T-helper 2 cell (primary cell): ENCODE data around the gene NOS3.

ENCODE experiments used
- DNase-seq, 5 experiments: peaks; one replicate each; pipeline versions ENCODE4 v3.0.0 to v3.0.0-alpha.2; 2012 to 2022

The NOS3 gene

DNA sequence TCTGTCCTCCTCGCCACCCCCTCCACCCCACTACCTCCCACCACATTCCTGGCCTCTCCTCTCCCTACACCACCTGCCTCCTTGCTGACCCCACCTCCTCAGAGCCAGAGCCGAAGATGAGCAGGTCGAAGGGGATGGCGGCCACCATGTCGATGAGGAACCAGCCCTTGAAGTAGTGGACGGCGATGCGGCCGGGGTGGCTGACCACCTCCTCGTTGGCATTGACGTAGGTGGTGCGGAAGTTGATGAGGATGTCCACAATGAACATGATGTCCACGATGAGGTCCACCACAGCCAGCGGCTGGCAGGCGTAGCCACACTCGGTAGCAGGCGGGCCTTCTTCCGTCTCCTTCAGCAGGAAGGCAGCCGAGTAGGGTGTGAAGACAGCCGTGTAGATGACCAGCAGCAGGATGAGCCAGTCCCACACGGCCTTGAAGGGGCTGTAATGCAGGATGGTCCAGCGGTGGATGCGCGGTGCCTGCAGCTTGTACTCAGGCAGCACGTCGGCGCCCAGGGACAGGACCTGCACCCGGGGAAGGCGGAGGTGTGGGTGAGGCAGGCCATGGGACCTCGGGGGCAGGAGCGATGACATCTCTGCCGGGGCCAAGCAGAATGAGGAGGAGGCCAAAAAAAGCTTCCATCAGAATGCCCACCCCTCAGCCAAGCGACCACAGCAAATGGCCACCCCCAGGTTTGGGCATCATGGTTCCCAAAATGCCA is 38.3 kb upstream of the NOS3 start:
- DNase-seq, result no peak

DNA sequence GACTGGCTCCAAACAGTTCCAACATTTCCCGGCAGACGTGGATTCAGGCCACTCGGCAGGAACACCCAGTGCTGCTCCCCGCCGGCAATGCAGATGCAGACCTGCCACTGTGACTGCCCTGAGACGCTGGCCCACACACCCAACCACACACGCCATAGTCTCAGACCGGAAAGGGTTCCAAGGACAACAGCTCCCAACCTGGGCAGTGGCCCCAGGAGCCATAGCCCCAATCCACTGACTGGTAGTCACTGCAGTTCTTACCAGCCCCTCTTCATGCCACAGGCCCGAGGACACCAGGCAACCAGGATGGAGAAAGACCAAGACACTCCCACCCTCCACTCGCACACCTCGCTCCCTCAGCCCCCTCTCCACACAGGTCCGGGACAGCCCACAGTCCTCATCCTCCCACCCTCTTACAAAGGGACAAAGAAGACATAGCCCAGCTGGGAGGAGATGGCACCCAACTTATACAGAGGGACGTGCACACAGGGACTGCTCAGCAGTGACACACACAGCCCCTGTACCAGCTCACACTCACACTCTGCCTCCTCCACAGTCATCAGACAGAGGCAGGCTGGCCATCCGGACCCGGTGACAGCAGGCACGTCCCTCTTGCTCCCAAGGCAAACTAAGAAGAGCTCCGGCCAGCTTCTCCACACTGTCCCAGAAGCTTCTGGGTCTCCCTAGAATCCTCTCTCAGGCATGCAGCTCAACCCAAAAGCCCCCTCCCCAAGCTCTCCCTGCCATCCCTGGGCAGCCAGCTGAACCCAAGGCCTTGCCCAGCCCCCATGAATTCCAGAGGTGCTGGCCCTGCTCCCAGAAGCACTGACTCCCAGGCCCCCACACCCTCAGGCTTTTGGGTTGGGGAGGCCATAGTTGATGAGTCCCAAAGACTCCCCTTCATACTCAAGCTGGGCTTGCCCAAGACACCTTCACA is 37.5 kb upstream of the NOS3 start:
- DNase-seq, result no peak

DNA sequence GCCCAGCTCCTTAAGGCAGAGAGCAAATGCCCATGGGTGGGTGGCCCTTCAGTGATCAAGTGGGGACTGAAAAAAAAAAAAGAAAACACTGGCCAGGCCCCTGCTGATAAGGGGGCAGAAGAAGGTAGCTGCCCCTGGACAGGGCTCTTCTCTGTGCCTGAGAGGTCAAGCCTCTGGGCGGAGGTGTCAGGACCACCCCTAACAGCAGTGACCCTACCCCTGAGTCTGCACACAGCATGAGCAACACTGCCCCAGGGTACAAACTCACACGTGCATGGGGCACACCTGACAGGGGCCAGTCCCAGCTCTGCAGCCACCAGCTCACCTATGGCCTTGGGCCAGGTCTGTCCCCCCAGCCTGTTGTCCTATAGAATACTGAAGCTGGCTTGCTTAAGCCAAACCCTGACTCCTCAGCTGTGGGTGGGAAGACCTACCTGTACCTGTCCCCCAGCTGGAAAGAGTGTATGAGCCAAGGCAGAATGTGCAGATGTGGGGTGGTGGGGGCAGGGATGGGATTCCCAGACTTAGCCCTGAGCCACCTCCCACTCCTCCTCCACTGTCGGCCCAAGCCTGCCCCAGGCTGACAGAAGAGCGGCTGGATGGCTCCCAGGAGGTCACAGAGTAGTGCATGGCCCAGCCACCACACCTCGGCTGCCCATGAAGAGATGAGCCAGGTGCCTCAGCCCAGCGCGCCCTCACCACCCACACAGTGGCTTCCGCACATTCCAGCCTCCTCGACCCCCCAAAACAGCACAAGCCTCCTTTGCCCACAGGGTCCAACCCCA is 36.4 kb upstream of the NOS3 start:
- DNase-seq, result no peak

DNA sequence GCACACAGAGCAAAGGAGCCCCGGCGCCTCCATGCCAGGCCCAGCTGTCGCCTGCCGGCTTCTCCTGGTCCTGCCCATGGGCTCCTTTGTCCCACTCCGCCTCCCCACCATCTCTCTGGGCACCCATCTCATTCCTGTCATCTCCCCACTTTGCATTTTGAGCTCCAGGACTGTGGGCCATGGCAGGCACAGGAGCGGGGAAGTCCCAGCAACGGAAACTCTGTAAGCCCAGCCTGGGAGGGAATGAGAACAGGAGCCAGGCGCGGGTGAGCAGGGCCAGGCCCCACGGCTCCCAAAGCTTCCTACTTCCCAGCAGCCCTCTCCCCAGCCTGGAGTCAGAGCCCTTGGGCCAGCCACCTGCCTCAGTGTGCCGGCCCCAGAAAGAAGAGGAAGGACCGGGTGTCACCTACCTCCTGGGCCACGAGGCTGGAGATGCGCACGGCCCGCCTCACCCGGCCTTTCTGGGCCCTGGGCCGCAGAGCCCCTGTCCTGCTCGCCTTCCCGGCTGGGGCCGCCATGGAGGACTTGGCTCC is 35.8 kb upstream of the NOS3 start:
- no peak for DNase-seq

DNA sequence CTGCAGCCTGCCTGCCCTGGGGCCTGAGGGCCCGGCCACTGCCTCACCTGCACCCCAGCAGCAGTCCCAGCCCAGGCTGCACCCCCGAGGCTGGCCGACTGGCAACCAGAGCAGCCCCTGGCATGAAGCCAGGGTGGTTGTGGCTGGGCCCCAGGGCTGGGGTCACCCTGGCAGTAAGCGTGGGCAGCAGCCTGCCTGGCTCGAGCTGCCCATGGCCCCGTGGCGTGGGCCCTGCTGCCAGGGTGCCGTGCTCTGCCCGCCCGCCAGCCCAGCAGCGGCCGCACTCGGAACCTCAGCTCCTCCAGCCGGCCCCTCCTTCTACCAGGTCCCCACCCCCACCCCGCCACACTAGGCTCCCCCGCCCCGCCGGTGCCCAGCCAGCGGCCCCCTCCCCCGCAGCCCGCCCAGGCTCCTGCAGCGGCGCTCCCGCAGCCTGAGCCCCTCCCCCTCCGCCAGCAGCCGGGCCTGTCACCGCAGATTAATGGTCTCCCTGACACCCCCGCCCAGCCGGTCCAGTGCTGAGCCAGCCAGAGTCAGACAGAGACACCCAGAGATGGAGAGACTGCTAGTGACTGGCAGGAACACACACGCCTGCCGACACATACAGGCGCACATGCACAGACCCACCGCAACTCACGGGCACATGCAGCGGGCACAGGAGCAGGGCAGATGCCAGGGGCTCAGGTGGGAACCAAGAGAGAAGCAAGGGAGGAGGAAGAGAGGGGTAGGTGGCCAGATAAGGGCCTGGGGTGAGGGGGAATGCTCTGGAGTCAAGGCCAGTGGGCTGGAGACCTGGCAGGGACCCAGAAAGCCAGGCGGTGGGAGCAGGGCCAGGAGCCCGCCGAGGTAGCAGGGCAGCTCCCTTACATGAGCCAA is 35.1 kb upstream of the NOS3 start:
- DNase-seq, result no peak

DNA sequence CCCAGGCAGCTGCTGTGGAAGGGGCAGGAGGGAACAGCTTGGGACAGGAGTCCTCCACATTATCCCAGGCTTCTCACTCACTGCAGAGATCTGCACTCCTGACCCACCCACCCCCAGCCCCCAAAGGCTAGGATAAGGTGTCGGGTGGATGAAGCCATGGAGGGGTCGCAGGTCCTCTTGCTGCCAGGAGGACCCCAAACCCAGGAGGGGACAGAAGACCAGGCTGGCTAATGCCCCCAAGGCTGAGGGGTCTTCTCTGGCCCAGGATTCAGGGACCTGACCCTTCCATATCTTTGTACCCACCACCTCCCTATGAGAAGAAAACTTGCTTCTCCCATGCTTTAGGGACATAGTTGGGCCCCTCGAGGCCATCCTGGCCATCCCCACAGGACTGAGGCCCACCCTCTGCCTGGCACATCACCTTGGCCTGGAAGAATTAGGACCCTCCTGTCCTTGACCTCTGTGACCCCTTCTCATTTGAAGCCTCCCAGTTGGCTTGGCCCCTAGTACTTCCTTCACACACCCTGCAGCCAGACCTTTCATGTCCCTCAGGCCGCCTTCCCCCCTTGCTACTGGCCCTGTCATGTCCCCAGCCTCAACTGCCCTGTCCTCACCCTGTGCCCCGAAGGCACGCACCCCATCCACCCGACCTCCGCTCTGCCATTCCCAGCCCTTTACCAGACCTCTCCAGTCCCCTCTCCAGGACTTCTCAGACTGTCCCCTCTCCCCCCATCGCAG is 34.3 kb upstream of the NOS3 start:
- no peak for DNase-seq

DNA sequence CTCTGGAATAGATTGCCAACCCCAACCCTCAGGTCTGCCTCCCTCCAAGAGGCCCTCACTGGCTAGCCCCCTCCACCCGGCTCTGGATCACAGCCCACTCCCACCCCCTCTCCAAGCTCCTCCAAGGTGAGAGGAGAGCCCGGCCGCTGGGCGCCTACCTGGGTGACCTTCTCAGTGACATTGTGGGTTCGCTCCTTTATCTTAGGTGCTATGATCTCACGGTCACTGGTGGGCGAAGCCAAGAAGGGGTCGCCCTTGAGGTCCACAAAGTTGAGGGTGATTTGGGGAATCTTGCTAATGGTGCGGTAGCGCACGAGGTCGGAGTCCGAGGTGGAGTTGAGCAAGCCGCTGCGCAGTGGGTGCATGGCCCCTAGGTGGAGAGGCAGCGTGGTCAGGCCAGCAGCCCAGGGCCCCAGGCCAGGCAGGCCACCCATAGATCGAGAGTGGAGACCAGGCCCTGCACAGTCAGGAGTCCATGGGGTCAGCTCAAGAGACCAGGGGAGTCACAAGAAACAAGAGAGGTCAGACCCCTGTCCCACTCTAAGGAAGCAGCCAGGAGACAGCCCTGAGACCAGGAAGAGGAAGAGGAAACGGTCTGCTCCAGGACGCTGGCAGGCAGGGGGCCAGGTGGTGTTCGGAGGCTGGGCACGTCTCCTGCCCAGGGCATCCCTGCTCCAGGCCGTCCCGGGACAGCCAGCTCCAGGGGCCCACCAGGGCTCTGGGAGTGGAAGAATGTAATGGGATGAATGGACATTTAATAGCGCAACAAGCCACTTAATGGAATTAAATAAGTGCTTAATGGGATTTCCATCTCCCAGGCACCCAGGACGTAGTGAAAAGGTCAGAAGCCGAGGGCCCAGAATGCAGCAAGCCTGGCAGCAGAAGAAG is 33.4 kb upstream of the NOS3 start:
- DNase-seq, result no peak

DNA sequence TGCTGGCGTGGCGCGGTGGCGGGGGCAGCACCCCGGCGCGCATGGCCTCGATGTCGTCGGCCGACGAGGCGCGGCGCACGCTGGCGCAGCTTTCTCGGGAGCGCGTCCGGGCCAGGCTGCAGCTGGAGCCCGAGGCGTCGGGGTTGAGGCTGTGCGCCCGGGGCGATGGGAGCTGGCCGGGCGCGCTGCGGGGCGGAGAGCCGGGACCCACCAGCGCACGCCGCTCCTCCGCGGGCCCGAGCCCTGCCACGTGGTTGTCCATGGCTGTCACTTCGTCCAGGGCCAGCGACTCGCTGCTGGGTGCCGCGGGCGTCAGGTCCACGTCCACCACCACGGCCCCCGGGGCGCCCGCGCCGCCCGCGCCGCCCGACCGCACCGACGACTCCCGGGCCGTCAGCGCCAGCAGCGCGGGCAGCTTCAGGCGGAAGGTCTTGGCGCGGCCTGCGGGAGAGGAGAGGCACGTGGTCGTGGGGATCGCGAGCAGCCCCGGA is 32.7 kb upstream of the NOS3 start:
- no peak for DNase-seq

DNA sequence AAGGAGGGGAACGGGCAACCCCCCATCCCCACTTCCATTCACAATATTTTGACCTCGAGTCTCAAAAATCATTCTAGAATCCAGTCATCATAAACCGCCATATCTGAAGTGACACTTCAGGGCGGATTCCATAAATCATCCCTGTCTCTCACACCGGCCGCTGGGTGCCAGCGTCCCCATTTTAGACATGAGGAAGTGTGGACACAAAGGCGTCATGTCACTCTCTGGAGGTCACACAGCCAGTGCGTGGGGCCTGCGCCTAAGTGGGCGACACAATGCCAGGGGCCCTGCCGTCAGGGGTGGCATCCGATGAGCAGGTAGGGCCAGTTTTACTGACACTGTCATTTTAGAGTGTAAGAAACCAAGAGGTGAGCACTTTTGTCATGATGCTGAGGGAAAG is 32.2 kb upstream of the NOS3 start:
- DNase-seq, result no peak

DNA sequence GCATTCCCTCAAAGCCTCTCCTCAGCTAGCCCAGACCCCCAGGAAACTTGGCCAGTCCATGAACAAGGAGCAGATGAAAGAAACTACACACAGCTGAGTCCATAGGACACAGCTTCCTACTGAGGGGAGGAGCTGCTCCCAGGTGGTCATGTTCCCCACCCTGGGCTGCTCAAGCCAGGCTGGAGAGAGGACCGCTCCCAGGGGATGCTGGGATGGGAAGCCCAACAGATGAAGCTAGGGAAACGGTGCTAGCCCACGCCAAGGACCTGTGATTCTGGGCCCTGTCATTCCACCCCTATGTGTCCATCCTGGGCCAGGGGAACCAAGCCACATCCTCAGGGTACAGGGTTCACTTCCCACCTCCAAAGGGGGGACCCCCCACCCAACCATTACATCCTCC is 31.7 kb upstream of the NOS3 start:
- no peak for DNase-seq

DNA sequence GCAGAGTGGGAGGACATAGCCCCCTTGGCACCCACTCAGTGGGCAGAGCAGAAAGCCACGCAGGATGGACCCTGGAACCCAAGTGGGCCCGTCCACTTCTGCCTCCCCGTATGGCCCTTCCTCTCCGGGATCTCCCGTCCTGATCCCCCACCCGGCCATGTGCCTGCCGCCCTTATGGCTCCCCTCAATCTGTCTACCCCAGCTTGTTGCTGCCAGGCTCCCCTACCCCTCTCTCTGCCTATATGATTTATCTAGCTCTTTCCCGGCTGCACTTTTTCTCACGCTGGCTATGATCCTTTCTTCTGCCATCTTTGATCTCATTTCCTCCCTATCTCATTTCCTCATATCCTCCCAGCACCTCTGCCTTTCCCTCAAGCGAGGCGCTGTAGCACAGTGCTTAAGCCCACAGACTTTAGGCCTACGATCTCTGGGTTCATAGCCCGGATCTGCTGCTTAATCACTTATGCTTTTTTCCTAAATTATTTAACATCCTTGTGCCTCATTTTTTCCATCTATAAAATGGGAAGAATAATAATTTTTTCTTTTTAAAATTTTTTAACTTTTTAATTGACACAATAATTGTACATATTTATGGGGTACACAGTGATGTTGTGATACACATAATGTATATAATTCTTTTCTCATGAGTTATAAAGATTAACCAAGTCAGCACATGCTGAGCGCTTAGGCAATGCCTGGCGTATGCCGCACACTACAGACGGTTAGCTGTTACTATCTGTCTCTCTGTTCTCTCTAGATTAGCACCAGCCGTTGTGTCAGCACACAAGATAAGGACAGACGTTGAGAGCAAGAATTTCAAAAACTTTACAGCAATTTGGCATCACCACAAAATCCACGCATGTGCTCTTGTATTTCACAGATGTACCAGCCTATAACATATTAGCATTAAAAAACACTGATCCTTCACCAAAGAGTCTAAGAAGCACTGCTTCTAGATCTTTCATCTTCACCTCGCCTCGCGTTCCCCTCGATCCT is 30.8 kb upstream of the NOS3 start:
- no peak for DNase-seq

DNA sequence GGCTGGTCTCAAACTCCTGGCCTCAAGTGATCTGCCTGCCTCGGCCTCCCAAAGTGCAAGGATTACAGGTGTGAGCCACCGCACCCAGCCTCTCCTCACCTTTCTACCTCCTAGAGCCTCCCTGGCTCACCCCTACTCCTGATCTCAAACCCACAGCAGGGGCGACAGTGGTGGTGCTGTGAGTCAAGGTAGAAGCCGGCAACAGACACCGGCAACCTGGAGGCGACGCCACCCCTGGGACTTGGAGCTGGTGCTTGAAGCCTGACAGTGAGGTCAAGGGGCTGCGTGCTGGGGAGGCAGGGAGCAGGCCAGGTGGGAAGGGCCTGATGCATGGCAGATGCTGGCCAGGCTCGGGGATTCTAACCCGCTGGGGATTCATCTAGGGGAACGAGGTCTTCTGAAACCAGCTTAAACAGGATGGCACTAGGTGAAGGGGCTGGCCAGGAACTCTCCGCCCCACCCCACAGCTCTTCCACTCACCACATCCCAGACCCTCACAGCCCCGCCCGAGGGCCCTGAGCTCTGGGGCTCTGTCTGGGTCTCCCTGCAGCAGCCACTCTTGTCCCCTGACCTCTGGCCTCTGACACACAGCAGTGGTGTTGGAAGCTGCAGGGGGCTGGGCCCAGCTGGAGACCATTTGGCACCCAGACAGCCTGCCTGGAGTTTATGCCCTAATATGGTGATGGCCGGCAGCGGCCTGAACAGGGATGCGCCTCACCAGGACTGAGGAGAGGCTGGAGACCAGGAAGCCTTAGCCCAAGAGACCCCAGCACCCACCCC is 29.1 kb upstream of the NOS3 start:
- no peak for DNase-seq

DNA sequence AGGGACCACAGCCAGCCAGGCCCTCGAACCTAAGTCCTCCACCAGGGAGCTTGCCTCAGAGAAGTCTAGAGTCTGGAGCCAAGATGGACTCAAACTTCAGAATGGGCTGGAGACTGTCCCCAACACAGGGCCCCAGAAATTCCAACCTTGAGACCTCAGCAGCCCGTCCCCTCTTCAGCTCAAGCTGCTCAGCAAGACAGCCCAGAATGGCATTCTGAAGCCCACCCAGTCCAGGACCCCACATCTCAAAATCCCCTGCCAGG is 28.6 kb upstream of the NOS3 start:
- no peak for DNase-seq

DNA sequence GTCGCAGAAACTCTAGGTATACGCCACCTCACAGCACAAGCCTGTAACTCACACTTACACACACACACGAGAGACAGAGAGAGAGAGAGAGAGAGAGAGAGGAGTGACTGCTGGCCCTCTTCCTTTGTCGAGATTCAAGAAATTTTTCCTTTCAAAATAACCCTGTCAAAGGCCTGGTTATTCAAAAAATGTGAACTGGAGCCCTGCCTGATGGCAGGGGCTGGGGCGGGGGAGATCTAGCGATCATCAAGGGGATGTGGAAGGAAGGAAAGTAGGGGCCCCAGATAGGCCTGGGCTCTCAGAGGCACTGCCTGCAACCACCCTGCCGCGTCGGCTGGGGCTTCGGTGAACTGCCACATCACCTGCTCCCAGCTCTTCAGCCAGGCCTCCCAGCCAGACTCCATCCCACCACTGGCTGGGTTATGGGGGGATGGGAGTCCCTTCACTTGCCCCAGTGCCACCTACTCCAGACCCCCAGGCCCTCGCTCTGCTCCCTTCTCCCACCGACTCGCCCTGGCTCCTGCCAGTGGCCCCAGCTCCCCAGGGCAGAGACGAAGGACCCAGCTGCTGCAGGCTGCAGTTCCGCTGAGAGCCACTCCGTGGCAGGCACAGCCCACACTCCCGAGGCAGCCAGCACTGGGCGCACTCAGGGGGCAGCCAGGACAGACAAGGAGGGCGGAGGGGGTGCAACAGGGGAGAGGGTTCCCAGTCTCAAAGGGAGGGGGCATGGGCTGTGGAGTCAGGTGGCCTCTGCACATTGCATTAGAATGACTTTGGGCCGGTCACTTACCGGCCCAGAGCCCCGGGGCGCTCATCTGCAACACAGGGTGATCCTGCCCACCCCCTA is 28.0 kb upstream of the NOS3 start:
- DNase-seq, result peak; percentile 28 to 56 (median 30)

DNA sequence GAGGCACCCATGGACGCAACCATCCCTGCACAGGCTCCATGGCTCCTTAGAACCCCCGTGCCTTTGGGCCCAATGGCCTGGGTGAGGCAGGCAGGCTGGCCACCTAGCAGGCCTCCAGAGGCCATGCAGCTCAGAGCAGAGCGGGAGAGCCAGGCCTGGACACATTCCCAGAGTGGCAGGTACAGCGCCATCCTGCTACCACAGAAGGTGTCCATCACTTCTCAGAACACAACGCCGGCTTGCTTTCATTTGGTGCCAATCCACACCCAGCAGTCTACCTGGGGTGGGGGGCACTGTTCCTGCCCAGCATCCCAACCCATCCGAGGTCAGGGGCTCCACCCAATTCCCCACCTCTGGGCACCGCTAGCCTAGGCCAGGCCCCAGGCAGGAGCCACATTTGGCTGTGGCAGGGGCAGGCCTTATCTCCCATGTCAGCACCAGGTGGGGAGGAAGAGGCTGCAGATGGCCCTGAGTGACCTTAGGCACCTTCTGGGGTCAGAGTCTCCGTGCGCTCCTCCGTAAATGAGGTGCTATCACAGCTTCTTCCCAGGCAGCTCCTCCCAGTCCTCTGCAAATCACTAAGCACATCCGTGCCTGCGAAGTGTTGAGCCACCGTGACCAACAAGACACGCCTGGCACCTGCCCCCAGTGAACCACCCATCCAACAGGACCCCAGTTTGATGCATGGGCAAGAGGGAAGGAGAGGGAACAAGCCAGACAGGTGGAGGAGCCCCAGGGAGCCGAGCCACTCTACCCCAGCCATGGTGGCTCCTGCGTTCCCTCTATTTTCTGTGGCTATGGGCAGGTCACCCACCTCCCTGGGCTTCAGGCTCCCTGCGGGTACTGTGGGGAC is 26.9 kb upstream of the NOS3 start:
- no peak for DNase-seq

DNA sequence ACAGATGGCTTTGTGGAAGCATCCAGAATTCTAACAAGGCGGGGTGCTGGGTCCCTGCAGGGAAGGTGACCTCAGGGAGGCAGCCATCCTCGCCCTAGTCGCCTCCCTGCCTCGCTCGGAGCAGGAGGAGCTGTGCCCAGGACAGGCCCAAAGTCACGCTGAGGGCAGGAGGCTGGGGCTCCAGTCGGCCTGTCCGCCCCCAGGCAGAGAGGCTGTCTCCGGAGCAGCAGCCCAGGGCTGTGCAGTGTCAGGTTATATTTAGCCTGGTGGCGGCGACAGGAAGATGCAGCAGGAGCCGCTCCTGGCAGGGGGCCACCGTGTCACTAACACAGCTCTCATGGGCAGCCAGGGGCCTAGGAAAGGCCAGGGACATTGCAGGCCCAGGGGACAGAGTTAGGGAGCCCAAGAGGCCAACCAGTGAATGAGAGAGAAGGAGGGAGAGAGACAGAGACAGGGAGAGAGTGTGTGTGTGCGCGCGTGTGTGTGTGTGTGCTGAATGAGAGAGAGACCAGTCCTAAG is 26.2 kb upstream of the NOS3 start:
- DNase-seq, result no peak
